NCI-H2029 treated with DMSO at 0.1 percent for 48 hours (cell line): ENCODE measurements around the gene ZNF81.
"Not testable (repeated sequence)": the region's sequence is repeated elsewhere in the genome, so short reads cannot be mapped to it uniquely, and the experiment has no call there.

Experiments used
- DNase-seq: peaks from one replicate; lab custom pipeline; 2025; lab: John Stamatoyannopoulos, UW

The ZNF81 gene

GRCh38 chrX:47844117-47844516 lies 7.4 kb downstream of the ZNF81 start:
- no peak for DNase-seq

DNA sequence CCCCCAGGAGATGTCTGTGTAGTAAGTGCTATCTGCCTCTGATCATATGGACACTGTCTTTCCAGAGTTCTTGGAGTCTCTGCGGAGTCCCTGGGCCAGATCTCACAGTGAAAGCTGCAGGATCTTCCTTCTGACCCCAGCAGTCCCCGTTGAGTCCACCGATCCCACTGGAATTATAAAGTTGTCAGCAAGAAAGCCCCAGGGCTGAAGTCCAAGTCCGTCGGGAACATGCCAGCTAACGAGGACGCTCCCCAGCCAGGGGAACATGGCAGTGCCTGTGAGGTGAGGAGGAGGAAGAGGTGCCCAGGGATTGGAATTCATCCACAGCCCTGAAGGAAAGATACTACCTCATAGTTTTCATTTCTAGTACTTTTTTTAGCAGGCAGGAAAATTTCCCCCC lies 9.3 kb downstream of the ZNF81 start:
- DNase-seq = no peak

DNA sequence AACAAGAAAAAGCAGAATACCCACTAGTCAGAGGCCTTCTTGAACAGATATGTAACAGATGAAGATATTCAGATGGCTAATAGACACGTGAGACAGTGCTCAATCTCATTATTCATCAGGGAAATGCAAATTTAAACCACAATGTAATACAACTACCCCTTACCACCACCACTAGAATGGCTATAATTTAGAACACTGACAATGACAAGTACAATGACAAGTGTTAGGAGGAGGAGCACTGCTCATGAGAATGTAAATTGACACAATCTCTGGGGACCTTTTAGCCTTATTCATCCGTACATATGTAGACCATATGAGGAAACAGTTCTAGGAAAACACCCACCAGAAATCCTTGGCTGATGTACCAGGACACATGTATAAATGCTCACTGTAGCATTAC lies 13.1 kb downstream of the ZNF81 start:
- DNase-seq = no peak

DNA sequence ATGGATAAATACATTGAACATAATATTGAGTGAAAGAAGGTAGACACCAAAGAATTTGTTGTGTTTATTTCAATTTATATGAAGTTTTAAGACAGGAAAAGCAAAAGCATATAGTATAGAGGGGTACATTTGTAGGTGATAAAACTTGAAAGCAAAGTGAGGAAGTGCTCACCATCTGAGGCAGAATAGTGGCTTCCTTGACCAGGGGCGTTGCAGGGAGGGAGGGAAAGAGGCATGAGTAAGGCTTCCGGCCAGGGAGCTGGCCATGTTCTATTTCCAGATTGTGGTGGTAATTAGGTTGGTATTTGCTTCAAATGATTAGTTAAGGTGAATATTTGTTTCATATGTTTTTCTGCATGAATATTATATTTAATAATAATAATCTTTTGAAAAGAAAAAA lies 13.7 kb downstream of the ZNF81 start:
- not testable (repeated sequence) for DNase-seq

DNA sequence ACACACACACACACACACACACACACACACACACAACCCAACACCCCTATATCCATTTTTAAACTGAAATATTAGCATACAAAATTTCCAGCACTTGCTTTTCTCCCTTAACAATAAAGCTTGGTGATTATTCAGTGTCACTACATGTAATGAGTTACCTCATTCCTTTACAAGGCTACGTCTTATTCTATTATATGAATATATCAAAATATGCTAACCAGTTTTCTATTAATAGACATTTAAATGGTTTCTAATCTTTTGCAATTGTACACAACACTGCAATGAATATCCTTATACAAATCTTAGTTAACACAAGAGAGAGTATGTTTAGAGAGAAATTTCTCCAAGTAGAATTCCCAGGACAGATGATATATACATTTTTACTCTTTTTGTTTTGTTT lies 14.2 kb downstream of the ZNF81 start:
- no peak for DNase-seq

GRCh38 chrX:47854474-47854873 lies 17.8 kb downstream of the ZNF81 start:
- DNase-seq = no peak

DNA sequence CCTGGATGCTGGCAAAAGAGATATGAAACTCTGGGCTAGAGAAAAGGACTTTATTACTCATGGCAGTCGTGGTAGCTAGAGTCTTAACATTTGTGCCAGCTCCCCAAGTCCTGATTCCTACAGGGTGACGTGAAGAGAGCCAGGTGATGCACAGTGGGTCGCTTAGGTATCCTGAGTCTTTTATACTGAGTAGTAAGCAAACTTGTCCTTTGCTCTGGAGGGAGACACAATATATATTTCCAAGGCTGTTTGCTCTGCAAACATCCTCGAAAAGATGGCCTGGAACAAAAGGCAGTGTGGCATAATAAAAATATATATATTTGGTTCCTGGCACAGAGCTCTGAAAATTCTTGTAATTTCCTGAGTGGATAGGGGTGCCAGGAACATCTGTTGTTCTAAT lies 23.0 kb downstream of the ZNF81 start:
- peak; percentile 1 for DNase-seq

DNA sequence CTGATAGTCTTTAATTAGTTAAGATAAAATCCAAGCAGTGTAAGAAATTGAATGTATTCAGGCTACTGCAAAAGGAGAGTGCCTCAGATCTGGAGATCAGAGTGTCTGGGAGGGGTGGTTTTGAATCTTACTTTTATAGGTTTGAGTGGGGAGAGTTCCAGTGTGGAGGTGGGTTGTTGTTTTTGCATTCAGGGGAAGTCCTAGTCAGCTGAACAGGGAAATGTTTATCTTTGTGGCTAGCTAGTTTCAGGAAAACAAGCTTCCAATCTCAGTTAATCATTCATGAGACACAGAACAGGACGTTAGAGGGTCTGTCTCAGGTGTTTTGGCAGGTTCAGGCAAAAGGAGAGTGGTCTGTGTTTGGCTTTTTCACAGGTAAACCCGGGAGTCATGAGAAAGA lies 26.0 kb downstream of the ZNF81 start:
- DNase-seq = no peak

DNA sequence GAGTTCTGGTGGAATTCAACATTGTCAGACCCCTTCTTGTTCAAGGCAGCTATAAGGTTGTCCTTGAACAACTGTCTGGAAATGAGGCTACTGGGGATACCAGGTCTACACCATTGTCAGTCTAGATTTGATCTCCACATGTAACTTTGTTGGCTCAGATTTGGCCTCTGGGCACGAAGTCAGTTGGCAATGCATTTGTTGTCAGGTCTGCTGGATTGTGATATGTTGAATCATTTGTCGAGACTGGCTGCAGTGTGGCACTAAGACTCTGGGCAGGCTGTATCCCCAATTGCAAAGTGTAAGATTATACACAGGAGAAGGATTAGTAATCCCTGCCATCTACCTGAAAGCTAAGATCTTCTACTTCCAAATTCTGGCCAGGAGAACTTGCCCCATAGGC lies 26.5 kb downstream of the ZNF81 start:
- DNase-seq = no peak

DNA sequence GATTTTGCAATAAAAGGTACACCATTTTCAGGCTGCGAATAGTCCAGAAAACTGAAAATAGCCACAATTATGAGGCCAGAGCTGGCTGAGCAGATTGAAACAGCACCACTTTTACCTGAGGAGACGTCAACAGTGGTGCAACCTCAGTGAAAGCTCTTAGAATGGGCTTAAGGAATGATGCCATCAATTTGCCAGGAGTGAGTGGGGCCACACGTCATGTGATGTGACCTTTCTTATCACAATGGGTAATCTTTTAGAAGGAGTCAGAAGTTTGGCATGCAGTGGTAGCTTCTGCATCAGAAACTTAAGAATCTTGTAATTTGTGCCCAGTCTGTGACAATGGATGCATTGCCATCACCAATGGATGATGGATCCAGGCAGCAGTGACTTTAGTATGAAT lies 27.6 kb downstream of the ZNF81 start:
- no peak for DNase-seq

DNA sequence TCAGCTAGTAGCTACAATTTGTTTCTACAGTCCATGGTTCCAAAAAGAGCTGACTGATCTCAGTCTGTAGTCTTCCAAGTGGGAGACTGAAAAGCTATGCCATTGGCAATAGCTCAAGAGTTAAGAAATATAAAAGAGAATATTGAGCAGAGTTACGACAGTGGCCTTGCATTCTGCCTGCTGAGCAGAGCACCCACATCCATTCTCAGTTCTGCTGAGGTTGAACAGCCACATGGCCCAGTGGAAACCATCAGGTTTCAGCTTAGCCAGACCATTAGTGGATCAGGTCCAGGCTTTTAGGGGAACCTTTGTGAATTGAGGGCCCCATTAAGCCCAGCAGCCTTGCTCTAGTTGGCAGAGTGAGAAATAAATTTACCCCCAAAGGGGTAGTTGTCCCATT lies 28.1 kb downstream of the ZNF81 start:
- no peak for DNase-seq

GRCh38 chrX:47873123-47873522 lies 36.4 kb downstream of the ZNF81 start:
- no peak for DNase-seq

GRCh38 chrX:47877327-47877726 lies 40.6 kb downstream of the ZNF81 start:
- no peak for DNase-seq

GRCh38 chrX:47878198-47878597 lies 41.5 kb downstream of the ZNF81 start:
- no peak for DNase-seq

GRCh38 chrX:47879463-47879862 lies 42.8 kb downstream of the ZNF81 start:
- DNase-seq = no peak

GRCh38 chrX:47880927-47881326 lies 44.2 kb downstream of the ZNF81 start:
- no peak for DNase-seq

DNA sequence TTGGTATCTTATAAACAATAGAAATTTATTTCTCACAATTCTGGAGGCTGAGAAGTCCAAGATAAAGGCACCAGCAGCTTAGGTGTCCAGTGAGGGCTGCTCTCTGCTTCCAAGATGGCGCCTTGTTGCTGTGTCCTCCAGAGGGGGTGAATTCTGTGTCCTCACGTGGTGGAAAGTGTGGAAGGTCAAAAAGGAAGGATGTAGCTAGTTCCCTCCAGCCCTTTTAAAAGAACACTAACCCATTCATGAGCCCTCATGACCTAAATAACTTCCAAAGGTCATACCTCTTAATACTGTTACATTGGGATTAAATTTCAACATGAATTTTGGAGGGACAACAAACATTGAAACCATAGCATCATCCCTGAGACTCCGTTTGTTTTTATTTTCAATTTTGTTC lies 48.8 kb downstream of the ZNF81 start:
- DNase-seq = no peak

DNA sequence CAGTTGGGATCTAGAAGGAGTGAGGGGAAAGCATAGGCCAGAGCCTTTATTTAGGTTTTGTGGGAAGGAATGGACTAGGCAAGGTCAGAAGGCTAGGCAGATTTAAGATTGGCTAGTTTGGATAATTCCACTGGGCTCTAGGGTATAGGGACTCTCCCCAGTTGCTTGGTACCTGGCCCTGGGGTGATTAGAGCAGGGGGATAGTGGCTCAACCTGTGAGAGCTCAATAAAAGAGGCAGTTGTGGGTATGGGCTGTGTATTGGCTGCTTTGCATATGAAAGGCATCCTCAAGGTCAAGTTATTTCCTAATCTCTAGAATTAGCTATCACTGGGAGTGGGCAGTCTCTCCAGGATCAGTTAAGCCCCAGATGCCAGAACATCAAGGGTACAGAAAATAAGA lies 61.3 kb downstream of the ZNF81 start:
- DNase-seq = no peak

DNA sequence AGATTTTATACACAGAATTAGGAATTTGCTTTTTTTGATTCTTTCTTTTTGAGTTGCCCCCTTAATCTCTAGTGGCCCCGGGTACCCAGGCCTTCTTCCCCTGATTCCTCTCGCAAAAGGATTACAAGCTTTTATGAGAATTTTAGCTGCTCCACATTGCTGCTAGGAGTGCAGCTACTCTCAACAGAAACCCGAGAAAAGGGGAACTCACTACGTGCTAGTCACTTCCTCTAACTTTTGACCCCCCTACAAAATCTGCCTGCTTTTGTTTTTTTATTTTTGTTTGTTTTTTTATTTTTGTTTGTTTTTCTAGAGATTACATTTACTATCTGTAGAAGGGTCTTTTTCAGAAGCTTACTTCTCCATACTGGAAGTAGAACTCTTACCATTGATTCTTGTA lies 64.1 kb downstream of the ZNF81 start:
- no peak for DNase-seq

DNA sequence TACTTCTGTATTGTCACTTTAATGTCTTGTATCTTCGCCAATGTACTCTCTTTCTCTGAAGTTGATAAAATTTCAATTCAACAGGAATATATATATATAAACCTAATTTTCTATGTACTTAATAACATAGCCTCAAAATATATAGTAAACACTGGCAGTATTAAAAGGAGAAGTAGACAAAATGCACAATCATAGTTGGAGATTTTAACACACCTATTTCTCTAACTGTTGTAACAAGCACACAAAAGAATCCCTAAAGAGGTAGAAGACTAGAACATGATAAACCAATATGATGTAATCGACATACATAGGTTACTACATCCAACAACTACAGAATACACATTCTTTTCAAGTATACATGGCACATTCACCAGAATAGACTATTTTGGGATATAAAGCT lies 65.5 kb downstream of the ZNF81 start:
- DNase-seq = no peak

- no peak for DNase-seq
Measured at GRCh38 chrX:47915886-47916493, 79.3 kb downstream of the ZNF81 start.

DNA sequence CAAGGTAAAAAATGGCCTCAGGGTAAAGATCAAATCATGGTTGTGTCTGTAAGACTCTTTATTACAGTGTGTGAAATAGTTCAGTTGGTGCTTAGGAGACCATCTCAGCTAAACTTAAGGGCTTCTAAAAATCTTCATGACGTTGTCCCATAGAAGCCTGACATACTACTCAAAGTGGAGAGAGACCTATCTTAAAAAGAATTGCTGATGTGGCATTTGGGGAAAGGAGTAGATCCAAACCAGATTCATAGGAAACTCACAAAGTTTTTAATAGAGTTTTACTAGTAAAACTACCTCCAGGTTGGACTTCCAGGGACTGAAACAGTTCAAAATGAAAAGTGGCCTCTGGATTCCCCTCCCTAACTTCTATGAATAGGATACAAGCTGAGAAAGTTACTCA lies 81.6 kb downstream of the ZNF81 start:
- DNase-seq = no peak

- no peak for DNase-seq
Measured at GRCh38 chrX:47927212-47927611, 90.5 kb downstream of the ZNF81 start.

GRCh38 chrX:47931970-47932369 lies 95.3 kb downstream of the ZNF81 start:
- DNase-seq = not testable (repeated sequence)

DNA sequence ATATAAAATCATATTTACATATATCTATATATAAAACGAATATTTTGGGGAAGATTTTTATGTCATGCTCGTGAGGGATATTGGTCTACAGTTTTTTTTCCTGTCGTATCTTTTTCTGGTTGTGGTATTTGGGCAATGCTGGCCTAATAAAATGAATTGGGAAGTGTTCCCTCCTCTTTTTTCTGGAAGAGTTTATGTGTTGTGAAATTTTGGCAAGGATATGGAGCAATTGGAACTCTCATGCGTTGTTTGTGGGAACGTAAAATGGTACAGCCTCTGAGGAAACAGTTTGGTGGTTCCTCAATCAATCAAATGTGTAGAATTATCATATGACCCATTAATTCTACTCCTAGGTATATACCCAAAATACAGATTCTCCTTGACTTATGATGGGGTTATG lies 97.2 kb downstream of the ZNF81 start:
- no peak for DNase-seq
